Measurements from ENCODE around the gene TNFRSF19. TPM values are rescaled to one million over a fixed set of nuclear protein-coding genes. Genes with fewer than 3 reads are reported as not detected.
A peak's percentile ranks its signal among the peaks of the same experiment; 100 is the strongest.

Gene TNFRSF19
- total and polyA plus RNA-seq, 7 experiments from 2014 or later = 0.10 to 0.24 TPM; not detected in 5

DNA sequence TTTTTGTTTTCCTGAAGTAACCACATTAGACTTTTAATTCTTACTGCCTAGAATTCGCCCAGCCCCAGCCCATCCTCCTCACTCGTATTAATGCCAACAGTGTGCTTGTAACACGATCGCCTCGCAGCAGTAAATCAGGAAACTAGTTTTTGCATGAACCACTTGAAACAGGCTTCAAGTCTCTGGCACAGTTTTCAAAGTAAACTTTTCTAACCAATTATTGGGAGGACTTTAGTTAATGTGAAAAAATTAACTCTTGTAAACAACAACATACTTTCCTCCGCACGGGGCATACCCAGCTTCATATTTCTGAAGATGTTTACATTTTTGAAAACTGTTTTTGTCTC is 39.2 kb downstream of the TNFRSF19 start:
- Mint-ChIP-seq H3K4me1 (peaks cover 0 to 16% (median 11%) of the 10 kb centered on the region in 7 donors), H3K27me3 (peaks cover 28 to 53% (median 38%) of the 10 kb centered on the region in 5 donors), H3K9me3 (peaks cover 0 to 2% (median 0%) of the 10 kb centered on the region in 11 donors), H3K4me3 (peak overlapping the region in 7 of 10 donors; percentile 16 to 63 (median 34)), H3K36me3 (no peaks in the 10 kb centered on the region), H3K27ac (no peak overlapping the region)
- CTCF ChIA-PET = interaction anchor here (1.1 kb wide), 2 partner anchors 25 to 209 kb away, joined by 3 to 5 read pairs; no protein-coding TSS in a partner anchor
- H3K27ac ChIP-seq (ENCODE audit: low read depth, low read length) = no peak overlapping the region
- H3K27me3 ChIP-seq (ENCODE audit: control insufficient read depth in 2 of 2, insufficient read depth in 2 of 2, low read length in 2 of 2) = peaks cover 0 to 8% of the 10 kb centered on the region in 2 donors
- intact Hi-C loops (cut with micrococcal nuclease) = no loop called here
- no peaks in the 10 kb centered on the region for H3K9me3 ChIP-seq (ENCODE audit: control insufficient read depth in 2 of 3, low read length in 3 of 3)
- ATAC-seq (peak; percentile 41), DNase-seq (no peak)
- H3K4me3 ChIP-seq (ENCODE audit: low read length) = no peak overlapping the region
- POLR2A ChIA-PET = no interaction called here
- no peaks in the 10 kb centered on the region for H3K4me1 ChIP-seq (ENCODE audit: control insufficient read depth in 2 of 2, insufficient read depth in 2 of 2, low read length in 2 of 2)
- no peaks in the 10 kb centered on the region for H3K36me3 ChIP-seq (ENCODE audit: control insufficient read depth in 2 of 3, insufficient read depth in 3 of 3, low read length in 3 of 3)

DNA sequence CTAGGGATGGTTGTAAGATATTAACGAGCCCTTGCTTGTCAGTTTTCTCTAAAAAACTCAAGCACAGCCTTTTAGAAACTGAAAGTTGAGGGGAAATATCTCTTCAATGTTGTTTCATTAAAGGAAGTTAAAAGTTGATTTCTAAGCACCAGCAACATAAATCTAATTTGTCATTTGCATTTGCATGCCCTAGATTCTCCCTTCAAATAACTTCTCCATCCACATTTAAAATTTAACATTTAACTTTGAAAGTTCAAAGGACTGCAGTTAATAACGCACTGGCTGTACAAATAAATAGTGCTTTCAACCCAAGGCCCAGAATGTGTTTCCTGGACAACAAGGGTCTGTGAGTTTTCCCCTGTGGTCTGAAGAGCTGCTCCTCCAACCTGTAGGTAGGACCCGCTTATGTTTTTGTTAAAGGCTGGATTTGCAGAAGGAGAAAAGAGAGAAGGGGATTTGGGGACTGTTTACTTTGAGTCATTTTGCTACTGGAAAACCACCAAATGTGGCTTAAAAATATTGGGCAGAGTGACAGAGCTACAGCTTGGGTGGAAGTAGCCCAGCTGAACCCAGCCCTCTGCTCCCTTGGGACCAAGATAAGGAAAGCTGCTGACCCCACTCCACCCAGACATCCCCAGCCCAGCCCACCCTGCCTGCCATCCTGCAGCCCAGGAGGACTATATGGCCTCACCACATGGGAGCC is 39.8 kb downstream of the TNFRSF19 start:
- intact Hi-C loops (cut with micrococcal nuclease) = no loop called here
- Histone ChIP-seq H3K4me3 (ENCODE audit: low read length) (no peak overlapping the region), H3K4me1 (ENCODE audit: control insufficient read depth in 2 of 2, insufficient read depth in 2 of 2, low read length in 2 of 2) (no peaks in the 10 kb centered on the region), H3K27ac (ENCODE audit: low read depth, low read length) (no peak overlapping the region), H3K36me3 (ENCODE audit: control insufficient read depth in 2 of 3, insufficient read depth in 3 of 3, low read length in 3 of 3) (no peaks in the 10 kb centered on the region), H3K9me3 (ENCODE audit: control insufficient read depth in 2 of 3, low read length in 3 of 3) (no peaks in the 10 kb centered on the region), H3K27me3 (ENCODE audit: control insufficient read depth in 2 of 2, insufficient read depth in 2 of 2, low read length in 2 of 2) (peaks cover 0 to 8% of the 10 kb centered on the region in 2 donors)
- Mint-ChIP-seq H3K9me3 (peaks cover 0 to 2% (median 0%) of the 10 kb centered on the region in 11 donors), H3K36me3 (no peaks in the 10 kb centered on the region), H3K27me3 (peaks cover 28 to 47% (median 36%) of the 10 kb centered on the region in 5 donors), H3K27ac (peak overlapping the region in 1 of 9 donors; percentile 21), H3K4me3 (peak overlapping the region in 8 of 10 donors; percentile 10 to 63 (median 43)), H3K4me1 (peaks cover 0 to 16% (median 11%) of the 10 kb centered on the region in 7 donors)
- ATAC-seq (no peak), DNase-seq (no peak)
- POLR2A ChIA-PET = no interaction called here
- CTCF ChIA-PET = interaction anchor here (1.1 kb wide), 2 partner anchors 24 to 208 kb away, joined by 3 to 5 read pairs; no protein-coding TSS in a partner anchor

DNA sequence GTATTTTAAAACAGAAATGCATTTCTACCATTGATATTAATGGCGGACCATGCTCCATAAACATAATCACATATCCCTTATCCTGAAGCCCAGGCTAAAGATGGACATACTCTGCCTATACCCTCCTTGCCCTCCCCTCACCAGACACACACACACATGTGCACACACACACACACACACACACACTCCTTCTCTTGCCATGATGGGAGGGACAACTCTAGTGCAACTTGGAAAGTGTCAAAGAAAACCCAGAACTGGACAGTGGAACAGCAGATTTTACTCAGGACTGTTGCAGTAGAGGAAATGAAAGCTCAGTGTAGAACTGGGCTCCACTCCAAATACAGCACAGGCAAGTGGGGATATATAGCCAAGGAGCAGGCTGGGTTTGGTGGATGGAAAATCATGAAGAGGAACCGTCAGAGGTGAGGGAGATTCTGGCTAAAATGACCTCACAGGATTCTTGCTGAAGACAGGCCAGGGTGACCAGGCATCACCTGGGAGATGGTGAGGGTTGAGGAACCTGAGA is 40.8 kb downstream of the TNFRSF19 start:
- no peak overlapping the region for H3K27ac Mint-ChIP-seq
- no peaks in the 10 kb centered on the region for H3K36me3 Mint-ChIP-seq
- ChIA-PET CTCF (no interaction called here), POLR2A (no interaction called here)
- Histone ChIP-seq H3K27me3 (ENCODE audit: control insufficient read depth in 2 of 2, insufficient read depth in 2 of 2, low read length in 2 of 2) (peaks cover 0 to 8% of the 10 kb centered on the region in 2 donors), H3K9me3 (ENCODE audit: control insufficient read depth in 2 of 3, low read length in 3 of 3) (no peaks in the 10 kb centered on the region), H3K4me1 (ENCODE audit: control insufficient read depth in 2 of 2, insufficient read depth in 2 of 2, low read length in 2 of 2) (no peaks in the 10 kb centered on the region), H3K4me3 (ENCODE audit: low read length) (no peak overlapping the region), H3K27ac (ENCODE audit: low read depth, low read length) (no peak overlapping the region), H3K36me3 (ENCODE audit: control insufficient read depth in 2 of 3, insufficient read depth in 3 of 3, low read length in 3 of 3) (no peaks in the 10 kb centered on the region)
- no peak overlapping the region for H3K4me3 Mint-ChIP-seq
- peaks cover 28 to 47% (median 32%) of the 10 kb centered on the region in 5 donors for H3K27me3 Mint-ChIP-seq
- no peak for DNase-seq
- peaks cover 0 to 2% (median 0%) of the 10 kb centered on the region in 11 donors for H3K9me3 Mint-ChIP-seq
- H3K4me1 Mint-ChIP-seq = peaks cover 0 to 16% (median 11%) of the 10 kb centered on the region in 7 donors
- intact Hi-C loops (cut with micrococcal nuclease) = no loop called here
- ATAC-seq = no peak

DNA sequence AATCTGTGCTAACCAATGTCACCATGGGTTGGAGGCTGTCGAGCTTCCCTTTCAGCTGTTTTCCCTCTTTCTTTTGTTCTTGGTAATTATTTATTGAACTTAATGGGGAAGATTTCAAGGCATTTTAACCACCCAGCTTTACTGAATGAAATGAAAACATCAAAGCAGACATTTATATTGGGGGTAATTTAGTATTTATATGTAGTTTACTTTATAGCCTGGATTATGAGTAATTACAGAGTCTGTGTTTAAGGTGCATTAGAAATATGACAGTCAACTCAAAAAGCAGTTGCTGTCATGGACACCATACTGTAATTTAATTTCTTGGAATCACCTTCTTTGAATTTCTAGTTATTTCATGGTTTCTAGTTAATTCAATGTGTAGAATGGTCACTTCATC is 42.0 kb downstream of the TNFRSF19 start:
- CTCF ChIA-PET = no interaction called here
- no peaks in the 10 kb centered on the region for H3K36me3 ChIP-seq (ENCODE audit: control insufficient read depth in 2 of 3, insufficient read depth in 3 of 3, low read length in 3 of 3)
- H3K9me3 ChIP-seq (ENCODE audit: control insufficient read depth in 2 of 3, low read length in 3 of 3) = no peaks in the 10 kb centered on the region
- Mint-ChIP-seq H3K36me3 (no peaks in the 10 kb centered on the region), H3K4me1 (peaks cover 0 to 19% (median 11%) of the 10 kb centered on the region in 7 donors), H3K27me3 (peaks cover 28 to 52% (median 32%) of the 10 kb centered on the region in 5 donors), H3K4me3 (no peak overlapping the region), H3K27ac (no peak overlapping the region), H3K9me3 (peaks cover 0 to 2% (median 0%) of the 10 kb centered on the region in 11 donors)
- no peaks in the 10 kb centered on the region for H3K4me1 ChIP-seq (ENCODE audit: control insufficient read depth in 2 of 2, insufficient read depth in 2 of 2, low read length in 2 of 2)
- intact Hi-C loops (cut with micrococcal nuclease) = no loop called here
- POLR2A ChIA-PET = no interaction called here
- no peak for ATAC-seq
- H3K27me3 ChIP-seq (ENCODE audit: control insufficient read depth in 2 of 2, insufficient read depth in 2 of 2, low read length in 2 of 2) = peaks cover 0 to 8% of the 10 kb centered on the region in 2 donors
- DNase-seq = no peak
- H3K27ac ChIP-seq (ENCODE audit: low read depth, low read length) = no peak overlapping the region
- no peak overlapping the region for H3K4me3 ChIP-seq (ENCODE audit: low read length)

GRCh38 chr13:23612731-23613130 is 42.5 kb downstream of the TNFRSF19 start:
- Mint-ChIP-seq H3K4me3 (no peak overlapping the region), H3K36me3 (no peaks in the 10 kb centered on the region)
- H3K4me1 ChIP-seq (ENCODE audit: control insufficient read depth in 2 of 2, insufficient read depth in 2 of 2, low read length in 2 of 2) = no peaks in the 10 kb centered on the region

GRCh38 chr13:23613596-23613995 is 43.4 kb downstream of the TNFRSF19 start:
- POLR2A ChIA-PET = no interaction called here
- no peaks in the 10 kb centered on the region for H3K4me1 ChIP-seq (ENCODE audit: control insufficient read depth in 2 of 2, insufficient read depth in 2 of 2, low read length in 2 of 2)
- H3K27me3 ChIP-seq (ENCODE audit: control insufficient read depth in 2 of 2, insufficient read depth in 2 of 2, low read length in 2 of 2) = peaks cover 0 to 8% of the 10 kb centered on the region in 2 donors
- H3K27ac ChIP-seq (ENCODE audit: low read depth, low read length) = no peak overlapping the region
- Mint-ChIP-seq H3K27ac (no peak overlapping the region), H3K27me3 (peaks cover 20 to 45% (median 23%) of the 10 kb centered on the region in 5 donors), H3K4me1 (peaks cover 9 to 25% (median 11%) of the 10 kb centered on the region in 7 donors), H3K36me3 (no peaks in the 10 kb centered on the region), H3K4me3 (no peak overlapping the region), H3K9me3 (peaks cover 0 to 2% (median 0%) of the 10 kb centered on the region in 11 donors)
- no peaks in the 10 kb centered on the region for H3K9me3 ChIP-seq (ENCODE audit: control insufficient read depth in 2 of 3, low read length in 3 of 3)
- DNase-seq (no peak), ATAC-seq (no peak)
- no peak overlapping the region for H3K4me3 ChIP-seq (ENCODE audit: low read length)
- CTCF ChIA-PET = no interaction called here
- intact Hi-C loops (cut with micrococcal nuclease) = no loop called here
- H3K36me3 ChIP-seq (ENCODE audit: control insufficient read depth in 2 of 3, insufficient read depth in 3 of 3, low read length in 3 of 3) = no peaks in the 10 kb centered on the region

More at GRCh38 chr13:23612731-23613130, 42.5 kb downstream of the TNFRSF19 start:
- Histone ChIP-seq H3K27ac (ENCODE audit: low read depth, low read length) (no peak overlapping the region), H3K27me3 (ENCODE audit: control insufficient read depth in 2 of 2, insufficient read depth in 2 of 2, low read length in 2 of 2) (peaks cover 0 to 8% of the 10 kb centered on the region in 2 donors), H3K9me3 (ENCODE audit: control insufficient read depth in 2 of 3, low read length in 3 of 3) (no peaks in the 10 kb centered on the region), H3K36me3 (ENCODE audit: control insufficient read depth in 2 of 3, insufficient read depth in 3 of 3, low read length in 3 of 3) (no peaks in the 10 kb centered on the region), H3K4me3 (ENCODE audit: low read length) (no peak overlapping the region)
- no peak overlapping the region for H3K27ac Mint-ChIP-seq
- CTCF ChIA-PET = no interaction called here
- peaks cover 27 to 54% (median 30%) of the 10 kb centered on the region in 5 donors for H3K27me3 Mint-ChIP-seq
- peaks cover 3 to 25% (median 11%) of the 10 kb centered on the region in 7 donors for H3K4me1 Mint-ChIP-seq
- DNase-seq = no peak
- intact Hi-C loops (cut with micrococcal nuclease) = no loop called here
- no peak for ATAC-seq
- H3K9me3 Mint-ChIP-seq = peaks cover 0 to 2% (median 0%) of the 10 kb centered on the region in 11 donors
- POLR2A ChIA-PET = no interaction called here

All from naive thymus-derived CD4-positive, alpha-beta T cell (primary cell).